Measurements from ENCODE around the gene PPP1R9B.

The PPP1R9B gene

DNA sequence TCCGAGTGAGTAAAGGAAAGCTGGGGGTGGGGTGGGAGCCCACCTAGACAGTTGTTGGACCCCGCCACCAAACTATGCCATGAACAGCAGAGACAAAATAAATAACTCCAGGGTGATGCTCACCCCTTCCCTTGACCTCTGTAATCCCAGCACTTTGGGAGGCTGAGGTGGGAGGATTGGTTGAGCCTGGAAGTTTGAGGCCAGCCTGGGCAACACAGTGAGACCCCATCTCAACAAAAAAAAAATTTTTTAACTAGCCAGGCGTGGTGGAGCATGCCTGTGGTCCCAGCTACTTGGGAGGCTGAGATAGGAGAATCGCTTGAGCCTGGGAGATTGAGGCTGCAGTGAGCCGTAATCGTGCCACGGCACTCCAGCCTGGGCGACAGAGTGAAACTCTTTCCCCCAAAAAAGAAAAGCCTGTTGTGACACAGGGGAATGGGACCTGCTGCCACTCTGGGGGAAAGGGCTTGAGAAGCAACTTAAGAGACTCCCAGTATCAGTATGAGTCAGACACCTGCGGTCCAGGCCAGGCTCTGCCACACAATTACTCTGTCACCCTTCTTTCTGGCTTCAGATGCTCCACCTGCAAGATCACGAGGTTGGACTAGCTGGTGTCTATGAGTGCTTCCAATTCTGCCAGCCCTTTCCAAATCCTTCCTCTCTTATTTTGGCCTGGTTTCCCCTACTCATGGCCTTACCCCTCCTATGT, 20.3 kb upstream of the PPP1R9B start:
- Histone ChIP-seq H3K14ac (ENCODE audit: low read length) (no peak overlapping the region), H3K4me3 (ENCODE audit: low read length in 2 of 2) (no peak overlapping the region), H3K36me3 (replicated peaks in 1 of 2; ENCODE audit: control insufficient read depth in 2 of 2, insufficient read depth in 2 of 2, low read length in 2 of 2) (no peaks in the 10 kb centered on the region), H2AFZ (ENCODE audit: low read length) (no peak overlapping the region), H3K4me2 (ENCODE audit: insufficient read depth, low read length, poor library complexity, severe bottlenecking) (no peak overlapping the region), H3K4ac (ENCODE audit: low read length) (no peak overlapping the region), H3K79me1 (ENCODE audit: low read depth, low read length) (no peaks in the 10 kb centered on the region), H3K27ac (replicated peaks; ENCODE audit: low read length) (no peak overlapping the region), H2BK15ac (ENCODE audit: low read length) (no peak overlapping the region), H3K4me1 (ENCODE audit: control insufficient read depth in 2 of 2, insufficient read depth in 1 of 2, low read depth in 1 of 2, low read length in 2 of 2) (peaks cover 6 to 7% of the 10 kb centered on the region in 2 donors), H3K23ac (ENCODE audit: low read depth, low read length, poor library complexity) (no peak overlapping the region), H4K91ac (ENCODE audit: low read depth, low read length, poor library complexity) (no peak overlapping the region), H4K8ac (ENCODE audit: low read depth, low read length) (no peak overlapping the region), H3K9ac (ENCODE audit: low read depth, low read length, poor library complexity) (no peak overlapping the region), H2BK5ac (ENCODE audit: low read length) (no peak overlapping the region), H3K9me3 (replicated peaks in 1 of 2; ENCODE audit: control insufficient read depth in 2 of 2, insufficient read depth in 1 of 2, low read depth in 1 of 2, low read length in 2 of 2) (no peaks in the 10 kb centered on the region), H2AK5ac (ENCODE audit: low read depth, low read length) (no peak overlapping the region), H3K27me3 (ENCODE audit: control insufficient read depth in 3 of 3, insufficient read depth in 3 of 3, low read depth in 1 of 3, low read length in 3 of 3) (peaks cover 0 to 6% (median 0%) of the 10 kb centered on the region in 3 experiments), H3K18ac (ENCODE audit: low read length) (no peak overlapping the region), H2BK120ac (ENCODE audit: low read depth, low read length) (no peak overlapping the region), H2BK12ac (ENCODE audit: low read length) (no peak overlapping the region)
- DNase-seq (ENCODE audit: low spot score) = no peak
- WGBS, 2 donors (ENCODE audit: extremely low coverage in 2 of 2, insufficient read length in 2 of 2, insufficient replicate concordance in 1 of 2) = no CpG with 5 or more reads among the region's 10 CpGs

DNA sequence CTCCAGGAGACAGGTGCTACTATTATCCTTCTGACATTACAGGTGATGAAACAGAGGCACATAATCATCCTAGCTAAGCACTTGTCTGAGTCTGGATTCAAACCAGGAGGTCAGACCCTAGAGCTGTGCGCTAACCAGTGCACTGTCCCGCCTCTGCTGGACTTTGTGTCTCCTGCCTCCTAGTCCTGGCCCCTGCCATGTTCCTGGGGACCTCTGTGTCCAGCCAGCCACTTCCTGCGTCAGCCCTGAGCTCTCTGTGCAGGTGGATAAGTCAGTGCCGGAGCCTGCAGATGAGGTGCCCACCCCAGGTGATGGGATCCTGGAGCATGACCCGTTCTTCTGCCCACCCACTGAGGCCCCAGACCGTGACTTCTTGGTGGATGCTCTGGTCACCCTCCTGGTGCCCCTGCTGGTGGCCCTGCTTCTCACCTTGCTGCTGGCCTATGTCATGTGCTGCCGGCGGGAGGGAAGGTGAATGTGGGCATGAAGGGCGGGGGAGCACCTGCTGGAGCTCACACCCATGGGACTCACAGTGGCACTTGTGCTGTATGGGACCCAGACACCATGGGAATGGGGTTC, 19.5 kb upstream of the PPP1R9B start:
- H3K4me3 ChIP-seq (ENCODE audit: low read length in 2 of 2) = peak overlapping the region in 1 of 2 donors; percentile 1
- no peak overlapping the region for H4K8ac ChIP-seq (ENCODE audit: low read depth, low read length)
- H3K4me2 ChIP-seq (ENCODE audit: insufficient read depth, low read length, poor library complexity, severe bottlenecking) = no peak overlapping the region
- no CpG with 5 or more reads among the region's 9 CpGs for WGBS, 2 donors (ENCODE audit: extremely low coverage in 2 of 2, insufficient read length in 2 of 2, insufficient replicate concordance in 1 of 2)
- H2BK120ac ChIP-seq (ENCODE audit: low read depth, low read length) = peak overlapping the region; percentile 69
- H3K4me1 ChIP-seq (ENCODE audit: control insufficient read depth in 2 of 2, insufficient read depth in 1 of 2, low read depth in 1 of 2, low read length in 2 of 2) = peaks cover 6 to 7% of the 10 kb centered on the region in 2 donors
- no peak overlapping the region for H3K9ac ChIP-seq (ENCODE audit: low read depth, low read length, poor library complexity)
- no peaks in the 10 kb centered on the region for H3K9me3 ChIP-seq (replicated peaks in 1 of 2; ENCODE audit: control insufficient read depth in 2 of 2, insufficient read depth in 1 of 2, low read depth in 1 of 2, low read length in 2 of 2)
- H2AFZ ChIP-seq (ENCODE audit: low read length) = no peak overlapping the region
- H3K79me1 ChIP-seq (ENCODE audit: low read depth, low read length) = no peaks in the 10 kb centered on the region
- peak overlapping the region; percentile 36 for H3K18ac ChIP-seq (ENCODE audit: low read length)
- H4K91ac ChIP-seq (ENCODE audit: low read depth, low read length, poor library complexity) = peak overlapping the region; percentile 49
- peaks cover 0 to 6% (median 0%) of the 10 kb centered on the region in 3 experiments for H3K27me3 ChIP-seq (ENCODE audit: control insufficient read depth in 3 of 3, insufficient read depth in 3 of 3, low read depth in 1 of 3, low read length in 3 of 3)
- H2BK12ac ChIP-seq (ENCODE audit: low read length) = peak overlapping the region; percentile 84
- H3K36me3 ChIP-seq (replicated peaks in 1 of 2; ENCODE audit: control insufficient read depth in 2 of 2, insufficient read depth in 2 of 2, low read length in 2 of 2) = no peaks in the 10 kb centered on the region
- no peak for DNase-seq (ENCODE audit: low spot score)
- H3K4ac ChIP-seq (ENCODE audit: low read length) = peak overlapping the region; percentile 80
- H2BK5ac ChIP-seq (ENCODE audit: low read length) = no peak overlapping the region
- H2BK15ac ChIP-seq (ENCODE audit: low read length) = peak overlapping the region; percentile 92
- no peak overlapping the region for H3K14ac ChIP-seq (ENCODE audit: low read length)
- no peak overlapping the region for H3K23ac ChIP-seq (ENCODE audit: low read depth, low read length, poor library complexity)
- H3K27ac ChIP-seq (replicated peaks; ENCODE audit: low read length) = no peak overlapping the region
- H2AK5ac ChIP-seq (ENCODE audit: low read depth, low read length) = peak overlapping the region; percentile 95

DNA sequence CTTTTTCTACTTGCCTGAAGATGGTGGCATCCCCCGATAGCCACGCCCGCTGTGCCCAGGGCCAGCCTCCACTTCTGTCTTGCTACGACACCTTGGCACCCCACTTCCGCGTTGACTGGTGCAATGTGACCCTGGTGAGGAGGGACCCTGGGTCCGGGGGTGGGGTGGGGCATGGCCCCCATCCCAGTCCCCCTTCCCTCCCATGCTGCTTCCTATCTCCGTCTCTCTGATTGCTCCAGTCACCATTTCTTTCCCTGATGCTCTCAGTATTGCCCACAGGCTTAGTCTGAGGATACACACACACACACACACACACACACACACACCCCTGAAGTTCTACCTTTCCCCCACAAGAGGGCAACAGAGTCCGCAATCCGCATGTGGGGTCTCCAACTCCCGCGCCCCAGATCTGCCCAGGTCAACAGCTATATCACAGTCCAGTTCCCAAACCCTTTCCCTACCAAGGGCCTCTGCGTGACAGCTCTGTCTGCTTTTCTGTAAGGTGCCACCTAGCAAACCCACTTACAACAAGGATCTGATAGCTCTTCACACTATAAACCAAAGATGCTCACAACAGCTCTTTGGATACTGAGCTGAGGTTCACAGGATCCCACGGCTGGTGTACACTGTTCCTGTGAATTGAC, 18.8 kb upstream of the PPP1R9B start:
- Histone ChIP-seq H2BK15ac (ENCODE audit: low read length) (no peak overlapping the region), H2AFZ (ENCODE audit: low read length) (no peak overlapping the region), H3K9ac (ENCODE audit: low read depth, low read length, poor library complexity) (no peak overlapping the region), H3K27me3 (ENCODE audit: control insufficient read depth in 3 of 3, insufficient read depth in 3 of 3, low read depth in 1 of 3, low read length in 3 of 3) (peaks cover 0 to 6% (median 0%) of the 10 kb centered on the region in 3 experiments), H3K4me1 (ENCODE audit: control insufficient read depth in 2 of 2, insufficient read depth in 1 of 2, low read depth in 1 of 2, low read length in 2 of 2) (peaks cover 6 to 7% of the 10 kb centered on the region in 2 donors), H2BK120ac (ENCODE audit: low read depth, low read length) (no peak overlapping the region), H3K23ac (ENCODE audit: low read depth, low read length, poor library complexity) (peak overlapping the region; percentile 21), H3K18ac (ENCODE audit: low read length) (peak overlapping the region; percentile 57), H3K4ac (ENCODE audit: low read length) (no peak overlapping the region), H2BK5ac (ENCODE audit: low read length) (no peak overlapping the region), H4K8ac (ENCODE audit: low read depth, low read length) (no peak overlapping the region), H3K14ac (ENCODE audit: low read length) (peak overlapping the region; percentile 32), H2AK5ac (ENCODE audit: low read depth, low read length) (peak overlapping the region; percentile 53), H3K79me1 (ENCODE audit: low read depth, low read length) (no peaks in the 10 kb centered on the region), H3K9me3 (replicated peaks in 1 of 2; ENCODE audit: control insufficient read depth in 2 of 2, insufficient read depth in 1 of 2, low read depth in 1 of 2, low read length in 2 of 2) (no peaks in the 10 kb centered on the region), H2BK12ac (ENCODE audit: low read length) (no peak overlapping the region), H3K4me2 (ENCODE audit: insufficient read depth, low read length, poor library complexity, severe bottlenecking) (no peak overlapping the region), H3K27ac (replicated peaks; ENCODE audit: low read length) (no peak overlapping the region), H3K36me3 (replicated peaks in 1 of 2; ENCODE audit: control insufficient read depth in 2 of 2, insufficient read depth in 2 of 2, low read length in 2 of 2) (no peaks in the 10 kb centered on the region), H4K91ac (ENCODE audit: low read depth, low read length, poor library complexity) (no peak overlapping the region), H3K4me3 (ENCODE audit: low read length in 2 of 2) (no peak overlapping the region)
- no CpG with 5 or more reads among the region's 14 CpGs for WGBS, 2 donors (ENCODE audit: extremely low coverage in 2 of 2, insufficient read length in 2 of 2, insufficient replicate concordance in 1 of 2)
- DNase-seq (ENCODE audit: low spot score) = peak; percentile 84

DNA sequence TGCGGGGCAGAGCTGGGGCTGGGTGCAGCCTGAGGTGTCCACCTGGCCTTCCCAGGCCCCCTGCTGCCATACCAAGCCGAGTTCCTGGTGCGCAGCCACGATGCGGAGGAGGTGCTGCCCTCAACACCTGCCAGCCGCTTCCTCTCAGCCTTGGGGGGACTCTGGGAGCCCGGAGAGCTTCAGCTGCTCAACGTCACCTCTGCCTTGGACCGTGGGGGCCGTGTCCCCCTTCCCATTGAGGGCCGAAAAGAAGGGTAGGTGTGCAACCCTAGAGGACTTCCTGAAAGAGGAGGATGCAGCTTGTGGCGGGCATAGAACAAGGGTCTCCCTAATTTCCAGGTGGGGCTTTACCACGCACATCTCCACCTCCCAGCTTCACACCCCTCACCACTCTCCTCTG, 17.8 kb upstream of the PPP1R9B start:
- DNase-seq (ENCODE audit: low spot score) = no peak
- H3K18ac ChIP-seq (ENCODE audit: low read length) = peak overlapping the region; percentile 42
- no peak overlapping the region for H3K4me2 ChIP-seq (ENCODE audit: insufficient read depth, low read length, poor library complexity, severe bottlenecking)
- H2BK12ac ChIP-seq (ENCODE audit: low read length) = peak overlapping the region; percentile 30
- H4K8ac ChIP-seq (ENCODE audit: low read depth, low read length) = no peak overlapping the region
- H3K4ac ChIP-seq (ENCODE audit: low read length) = no peak overlapping the region
- H3K9me3 ChIP-seq (replicated peaks in 1 of 2; ENCODE audit: control insufficient read depth in 2 of 2, insufficient read depth in 1 of 2, low read depth in 1 of 2, low read length in 2 of 2) = no peaks in the 10 kb centered on the region
- H2BK15ac ChIP-seq (ENCODE audit: low read length) = peak overlapping the region; percentile 82
- no peak overlapping the region for H2AFZ ChIP-seq (ENCODE audit: low read length)
- H3K27me3 ChIP-seq (ENCODE audit: control insufficient read depth in 3 of 3, insufficient read depth in 3 of 3, low read depth in 1 of 3, low read length in 3 of 3) = peaks cover 0 to 6% (median 0%) of the 10 kb centered on the region in 3 experiments
- no peaks in the 10 kb centered on the region for H3K79me1 ChIP-seq (ENCODE audit: low read depth, low read length)
- no peak overlapping the region for H2BK120ac ChIP-seq (ENCODE audit: low read depth, low read length)
- H2AK5ac ChIP-seq (ENCODE audit: low read depth, low read length) = peak overlapping the region; percentile 82
- H3K4me1 ChIP-seq (ENCODE audit: control insufficient read depth in 2 of 2, insufficient read depth in 1 of 2, low read depth in 1 of 2, low read length in 2 of 2) = peaks cover 2 to 5% of the 10 kb centered on the region in 2 donors
- H3K27ac ChIP-seq (replicated peaks; ENCODE audit: low read length) = no peak overlapping the region
- no peak overlapping the region for H3K23ac ChIP-seq (ENCODE audit: low read depth, low read length, poor library complexity)
- peak overlapping the region; percentile 5 for H3K9ac ChIP-seq (ENCODE audit: low read depth, low read length, poor library complexity)
- peak overlapping the region; percentile 54 for H2BK5ac ChIP-seq (ENCODE audit: low read length)
- H3K36me3 ChIP-seq (replicated peaks in 1 of 2; ENCODE audit: control insufficient read depth in 2 of 2, insufficient read depth in 2 of 2, low read length in 2 of 2) = no peaks in the 10 kb centered on the region
- no peak overlapping the region for H3K4me3 ChIP-seq (ENCODE audit: low read length in 2 of 2)
- no CpG with 5 or more reads among the region's 13 CpGs for WGBS, 2 donors (ENCODE audit: extremely low coverage in 2 of 2, insufficient read length in 2 of 2, insufficient replicate concordance in 1 of 2)
- H4K91ac ChIP-seq (ENCODE audit: low read depth, low read length, poor library complexity) = no peak overlapping the region
- H3K14ac ChIP-seq (ENCODE audit: low read length) = no peak overlapping the region

Measured in neuronal stem cell (in vitro differentiated cells).